SK-N-MC (cell line): ENCODE results near the gene S1PR5.

Source experiments
- EZH2 ChIP-seq: fragments of 200-600 bp; sonication (generic); IDR thresholded peaks from one replicate; pipeline ENCODE4 v1.6.1; 2017; ENCODE audit warnings: antibody characterized with exemption
- FOXP2 ChIP-seq: optimal IDR thresholded peaks from 2 replicates; pipeline ENCODE3; 2011; ENCODE audit warnings: mild to moderate bottlenecking, moderate library complexity; ENCODE audit not compliant: insufficient read depth; ENCODE audit errors: extremely low read length, control extremely low read depth

DNA sequence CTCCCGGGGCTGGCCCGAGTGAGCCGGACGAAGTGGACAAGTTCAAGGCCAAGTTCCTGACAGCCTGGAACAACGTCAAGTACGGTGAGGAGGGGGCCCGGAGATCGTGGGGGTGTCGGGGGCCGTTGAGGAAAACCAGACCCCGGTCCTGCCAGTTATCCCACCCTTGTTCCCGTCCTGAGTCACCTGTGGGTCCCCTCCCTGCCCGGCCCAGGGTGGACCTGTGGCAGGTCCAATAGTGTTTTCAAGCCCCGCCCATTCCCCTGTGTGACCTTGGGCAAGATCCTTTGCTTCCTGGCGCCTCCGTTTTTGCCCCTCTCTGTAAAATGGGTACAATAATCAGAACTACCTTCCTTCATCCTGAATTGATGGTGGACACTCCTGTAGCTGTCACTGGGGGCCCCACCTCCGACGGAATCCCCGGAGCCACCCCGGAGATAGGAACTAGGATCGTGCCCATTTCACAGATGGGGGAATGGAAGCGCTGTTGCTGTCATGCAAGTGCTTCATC is 27.1 kb upstream of the S1PR5 start:
- TF ChIP-seq EZH2 (no peak), FOXP2 (no peak)
